Measurements from ENCODE around the gene MANBA.

The MANBA gene

GRCh38 chr4:102616636-102617035 lies 144.1 kb downstream of the MANBA start:
- peak; percentile 63 for DNase-seq

GRCh38 chr4:102614801-102615200 lies 146.0 kb downstream of the MANBA start:
- no peak for DNase-seq

GRCh38 chr4:102612824-102613366 lies 147.9 kb downstream of the MANBA start:
- DNase-seq, result no peak

- DNase-seq, result no peak
Measured at GRCh38 chr4:102612210-102612609, 148.6 kb downstream of the MANBA start.

- DNase-seq, result no peak
Measured at GRCh38 chr4:102610476-102610875, 150.3 kb downstream of the MANBA start.

- DNase-seq, result no peak
Measured at GRCh38 chr4:102610007-102610406, 150.8 kb downstream of the MANBA start.

GRCh38 chr4:102608190-102608589 lies 152.6 kb downstream of the MANBA start:
- no peak for DNase-seq

GRCh38 chr4:102606846-102607450 lies 153.8 kb downstream of the MANBA start:
- no peak for DNase-seq

GRCh38 chr4:102606261-102606660 lies 154.5 kb downstream of the MANBA start:
- no peak for DNase-seq

GRCh38 chr4:102604222-102604940 lies 156.4 kb downstream of the MANBA start:
- no peak for DNase-seq

- no peak for DNase-seq
Measured at GRCh38 chr4:102601586-102602227, 159.1 kb downstream of the MANBA start.

- no peak for DNase-seq
Measured at GRCh38 chr4:102600689-102601088, 160.1 kb downstream of the MANBA start.

GRCh38 chr4:102599886-102600285 lies 160.9 kb downstream of the MANBA start:
- DNase-seq, result no peak

- DNase-seq, result no peak
Measured at GRCh38 chr4:102599455-102599854, 161.3 kb downstream of the MANBA start.

- no peak for DNase-seq
Measured at GRCh38 chr4:102598762-102599374, 161.9 kb downstream of the MANBA start.

- no peak for DNase-seq
Measured at GRCh38 chr4:102598086-102598761, 162.5 kb downstream of the MANBA start.

GRCh38 chr4:102596532-102596931 lies 164.2 kb downstream of the MANBA start:
- DNase-seq, result no peak

- no peak for DNase-seq
Measured at GRCh38 chr4:102594000-102594399, 166.8 kb downstream of the MANBA start.

GRCh38 chr4:102593147-102593546 lies 167.6 kb downstream of the MANBA start:
- no peak for DNase-seq

- no peak for DNase-seq
Measured at GRCh38 chr4:102592256-102592655, 168.5 kb downstream of the MANBA start.

- no peak for DNase-seq
Measured at GRCh38 chr4:102589743-102590142, 171.0 kb downstream of the MANBA start.

- DNase-seq, result no peak
Measured at GRCh38 chr4:102586644-102587021, 174.1 kb downstream of the MANBA start.

Data from COR-L47 (cell line).